Measurements from ENCODE around the gene SLC9C1.

DNA sequence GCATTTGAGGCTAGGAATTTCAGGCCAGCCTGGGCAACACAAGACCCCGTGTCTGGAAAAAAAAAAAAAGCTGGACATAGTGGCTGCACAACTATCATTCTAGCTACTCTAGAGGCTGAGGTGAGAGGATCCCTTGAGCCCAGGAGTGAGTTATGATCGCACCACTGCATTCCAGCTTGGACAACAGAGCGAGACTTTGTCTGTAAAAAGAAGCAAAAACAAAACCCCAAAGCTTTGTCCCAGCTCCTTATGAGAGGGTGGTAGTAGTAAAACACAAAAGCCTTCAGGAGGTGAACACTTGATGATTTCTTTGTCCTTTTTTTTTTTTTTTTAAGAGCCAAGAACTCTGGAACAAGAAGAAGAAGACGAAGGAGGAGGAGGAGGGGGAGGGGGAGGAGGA lies 37.8 kb upstream of the SLC9C1 start:
- TF ChIP-seq, protein P1, sequence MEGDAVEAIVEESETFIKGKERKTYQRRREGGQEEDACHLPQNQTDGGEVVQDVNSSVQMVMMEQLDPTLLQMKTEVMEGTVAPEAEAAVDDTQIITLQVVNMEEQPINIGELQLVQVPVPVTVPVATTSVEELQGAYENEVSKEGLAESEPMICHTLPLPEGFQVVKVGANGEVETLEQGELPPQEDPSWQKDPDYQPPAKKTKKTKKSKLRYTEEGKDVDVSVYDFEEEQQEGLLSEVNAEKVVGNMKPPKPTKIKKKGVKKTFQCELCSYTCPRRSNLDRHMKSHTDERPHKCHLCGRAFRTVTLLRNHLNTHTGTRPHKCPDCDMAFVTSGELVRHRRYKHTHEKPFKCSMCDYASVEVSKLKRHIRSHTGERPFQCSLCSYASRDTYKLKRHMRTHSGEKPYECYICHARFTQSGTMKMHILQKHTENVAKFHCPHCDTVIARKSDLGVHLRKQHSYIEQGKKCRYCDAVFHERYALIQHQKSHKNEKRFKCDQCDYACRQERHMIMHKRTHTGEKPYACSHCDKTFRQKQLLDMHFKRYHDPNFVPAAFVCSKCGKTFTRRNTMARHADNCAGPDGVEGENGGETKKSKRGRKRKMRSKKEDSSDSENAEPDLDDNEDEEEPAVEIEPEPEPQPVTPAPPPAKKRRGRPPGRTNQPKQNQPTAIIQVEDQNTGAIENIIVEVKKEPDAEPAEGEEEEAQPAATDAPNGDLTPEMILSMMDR (IDR thresholded peaks at IDR 0.05; ENCODE audit: borderline replicate concordance, extremely low read depth, low read length, poor library complexity, severe bottlenecking), result no peak
- TF ChIP-seq EZH2 (IDR thresholded peaks at IDR 0.05; ENCODE audit: borderline replicate concordance, low read depth, low read length, severe bottlenecking), result no peak
